Liver (tissue), 3 donors: Measurements from ENCODE around the gene PRDM2.

ENCODE experiments used
- EGR1 ChIP-seq, 2 donors: IDR thresholded peaks; 2 replicates each; pipeline ENCODE4 v1.6.1; 2016 to 2018; ENCODE audit warnings: antibody characterized with exemption in 2 of 2, low read depth in 2 of 2
- RXRA ChIP-seq, 2 donors: IDR thresholded peaks; 2 replicates each; pipeline ENCODE4 v1.6.1; 2017 to 2018; ENCODE audit warnings: antibody characterized with exemption in 2 of 2, mild to moderate bottlenecking in 1 of 2
- TAF1 ChIP-seq: conservative IDR thresholded peaks from 2 replicates; pipeline ENCODE4 v1.6.1; 2016; ENCODE audit warnings: antibody characterized with exemption, mild to moderate bottlenecking
- YY1 ChIP-seq: IDR thresholded peaks from 2 replicates; pipeline ENCODE4 v1.6.1; 2016; ENCODE audit warnings: antibody characterized with exemption, mild to moderate bottlenecking
- TF ChIP-seq, protein P1 (sequence below): fragments of 150-350 bp; IDR thresholded peaks from 2 replicates; pipeline ENCODE4 v1.5.1; 2017; ENCODE audit warnings: improper control_type of control experiment, low read depth, low read length; ENCODE audit not compliant: missing input control
- TF ChIP-seq, protein P2 (sequence below): IDR thresholded peaks from 2 replicates; pipeline ENCODE4 v1.6.1; 2016; ENCODE audit warnings: antibody characterized with exemption
- TF ChIP-seq, protein P3 (sequence below): IDR thresholded peaks from 2 replicates; pipeline ENCODE4 v1.6.1; 2016; ENCODE audit warnings: antibody characterized with exemption, mild to moderate bottlenecking
- donor health status: healthy.
- donor health status: healthy.

DNA sequence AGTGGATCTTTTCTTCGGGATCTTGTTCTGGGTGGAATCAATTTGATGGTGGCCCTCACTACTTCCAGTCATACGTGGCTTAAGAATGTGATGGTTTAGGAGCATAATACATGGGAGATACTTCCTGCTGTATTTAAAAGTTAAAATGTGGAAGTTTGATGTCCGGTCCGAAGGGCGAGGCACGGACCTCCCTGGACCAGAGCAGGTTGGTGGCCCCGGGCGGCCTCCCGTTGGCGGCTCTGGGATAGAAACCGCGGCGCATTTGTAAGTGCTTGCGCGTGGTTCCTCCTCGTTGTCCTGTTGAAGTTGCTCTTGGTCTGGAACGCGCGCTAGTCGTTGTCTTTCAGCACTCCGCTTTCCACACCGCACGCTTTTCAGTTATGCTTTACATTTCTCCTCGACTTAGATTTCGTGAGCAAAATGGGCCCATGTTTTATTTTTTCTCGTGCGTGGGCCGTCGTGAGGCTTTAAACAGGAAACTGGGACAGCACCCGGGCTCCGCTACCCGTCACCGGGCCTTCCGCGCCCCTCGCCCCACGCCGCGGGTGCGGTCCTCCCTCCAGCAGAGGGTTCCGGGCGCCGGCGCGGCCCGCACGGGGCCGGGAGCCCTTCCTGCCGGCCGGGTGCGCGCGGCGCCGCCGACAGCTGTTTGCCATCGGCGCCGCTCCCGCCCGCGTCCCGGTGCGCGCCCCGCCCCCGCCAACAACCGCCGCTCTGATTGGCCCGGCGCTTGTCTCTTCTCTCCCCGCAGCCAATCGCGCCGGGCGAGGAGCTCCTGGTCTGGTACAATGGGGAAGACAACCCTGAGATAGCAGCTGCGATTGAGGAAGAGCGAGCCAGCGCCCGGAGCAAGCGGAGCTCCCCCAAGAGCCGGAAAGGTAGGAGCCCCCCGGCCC lies 48.9 kb downstream of the PRDM2 start:
- TF ChIP-seq RXRA (IDR thresholded peaks at IDR 0.05) (no peak), YY1 (peak; percentile 92), TAF1 (peak; percentile 52), EGR1 (IDR thresholded peaks at IDR 0.05; ENCODE audit: low read depth in 2 of 2) (no peak)
- TF ChIP-seq, protein P1, sequence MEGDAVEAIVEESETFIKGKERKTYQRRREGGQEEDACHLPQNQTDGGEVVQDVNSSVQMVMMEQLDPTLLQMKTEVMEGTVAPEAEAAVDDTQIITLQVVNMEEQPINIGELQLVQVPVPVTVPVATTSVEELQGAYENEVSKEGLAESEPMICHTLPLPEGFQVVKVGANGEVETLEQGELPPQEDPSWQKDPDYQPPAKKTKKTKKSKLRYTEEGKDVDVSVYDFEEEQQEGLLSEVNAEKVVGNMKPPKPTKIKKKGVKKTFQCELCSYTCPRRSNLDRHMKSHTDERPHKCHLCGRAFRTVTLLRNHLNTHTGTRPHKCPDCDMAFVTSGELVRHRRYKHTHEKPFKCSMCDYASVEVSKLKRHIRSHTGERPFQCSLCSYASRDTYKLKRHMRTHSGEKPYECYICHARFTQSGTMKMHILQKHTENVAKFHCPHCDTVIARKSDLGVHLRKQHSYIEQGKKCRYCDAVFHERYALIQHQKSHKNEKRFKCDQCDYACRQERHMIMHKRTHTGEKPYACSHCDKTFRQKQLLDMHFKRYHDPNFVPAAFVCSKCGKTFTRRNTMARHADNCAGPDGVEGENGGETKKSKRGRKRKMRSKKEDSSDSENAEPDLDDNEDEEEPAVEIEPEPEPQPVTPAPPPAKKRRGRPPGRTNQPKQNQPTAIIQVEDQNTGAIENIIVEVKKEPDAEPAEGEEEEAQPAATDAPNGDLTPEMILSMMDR, result no peak
- TF ChIP-seq, protein P2, sequence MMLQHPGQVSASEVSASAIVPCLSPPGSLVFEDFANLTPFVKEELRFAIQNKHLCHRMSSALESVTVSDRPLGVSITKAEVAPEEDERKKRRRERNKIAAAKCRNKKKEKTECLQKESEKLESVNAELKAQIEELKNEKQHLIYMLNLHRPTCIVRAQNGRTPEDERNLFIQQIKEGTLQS, result no peak
- TF ChIP-seq, protein P3, sequence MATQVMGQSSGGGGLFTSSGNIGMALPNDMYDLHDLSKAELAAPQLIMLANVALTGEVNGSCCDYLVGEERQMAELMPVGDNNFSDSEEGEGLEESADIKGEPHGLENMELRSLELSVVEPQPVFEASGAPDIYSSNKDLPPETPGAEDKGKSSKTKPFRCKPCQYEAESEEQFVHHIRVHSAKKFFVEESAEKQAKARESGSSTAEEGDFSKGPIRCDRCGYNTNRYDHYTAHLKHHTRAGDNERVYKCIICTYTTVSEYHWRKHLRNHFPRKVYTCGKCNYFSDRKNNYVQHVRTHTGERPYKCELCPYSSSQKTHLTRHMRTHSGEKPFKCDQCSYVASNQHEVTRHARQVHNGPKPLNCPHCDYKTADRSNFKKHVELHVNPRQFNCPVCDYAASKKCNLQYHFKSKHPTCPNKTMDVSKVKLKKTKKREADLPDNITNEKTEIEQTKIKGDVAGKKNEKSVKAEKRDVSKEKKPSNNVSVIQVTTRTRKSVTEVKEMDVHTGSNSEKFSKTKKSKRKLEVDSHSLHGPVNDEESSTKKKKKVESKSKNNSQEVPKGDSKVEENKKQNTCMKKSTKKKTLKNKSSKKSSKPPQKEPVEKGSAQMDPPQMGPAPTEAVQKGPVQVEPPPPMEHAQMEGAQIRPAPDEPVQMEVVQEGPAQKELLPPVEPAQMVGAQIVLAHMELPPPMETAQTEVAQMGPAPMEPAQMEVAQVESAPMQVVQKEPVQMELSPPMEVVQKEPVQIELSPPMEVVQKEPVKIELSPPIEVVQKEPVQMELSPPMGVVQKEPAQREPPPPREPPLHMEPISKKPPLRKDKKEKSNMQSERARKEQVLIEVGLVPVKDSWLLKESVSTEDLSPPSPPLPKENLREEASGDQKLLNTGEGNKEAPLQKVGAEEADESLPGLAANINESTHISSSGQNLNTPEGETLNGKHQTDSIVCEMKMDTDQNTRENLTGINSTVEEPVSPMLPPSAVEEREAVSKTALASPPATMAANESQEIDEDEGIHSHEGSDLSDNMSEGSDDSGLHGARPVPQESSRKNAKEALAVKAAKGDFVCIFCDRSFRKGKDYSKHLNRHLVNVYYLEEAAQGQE, result peak; percentile 60
